HG03108 (cell line): ENCODE data around the gene TBC1D5.
A peak's percentile ranks its signal among the peaks of the same experiment; 100 is the strongest.
"Not testable (repeated sequence)": the region's sequence is repeated elsewhere in the genome, so short reads cannot be mapped to it uniquely, and the experiment has no call there.

Experiments used
- ATAC-seq: cut with Tn5 transposase; IDR thresholded peaks from one replicate; pipeline ENCODE4 v1.9.1; 2021; ENCODE audit warnings: moderate library complexity; ENCODE audit not compliant: unreplicated experiment

Gene TBC1D5, protein sequence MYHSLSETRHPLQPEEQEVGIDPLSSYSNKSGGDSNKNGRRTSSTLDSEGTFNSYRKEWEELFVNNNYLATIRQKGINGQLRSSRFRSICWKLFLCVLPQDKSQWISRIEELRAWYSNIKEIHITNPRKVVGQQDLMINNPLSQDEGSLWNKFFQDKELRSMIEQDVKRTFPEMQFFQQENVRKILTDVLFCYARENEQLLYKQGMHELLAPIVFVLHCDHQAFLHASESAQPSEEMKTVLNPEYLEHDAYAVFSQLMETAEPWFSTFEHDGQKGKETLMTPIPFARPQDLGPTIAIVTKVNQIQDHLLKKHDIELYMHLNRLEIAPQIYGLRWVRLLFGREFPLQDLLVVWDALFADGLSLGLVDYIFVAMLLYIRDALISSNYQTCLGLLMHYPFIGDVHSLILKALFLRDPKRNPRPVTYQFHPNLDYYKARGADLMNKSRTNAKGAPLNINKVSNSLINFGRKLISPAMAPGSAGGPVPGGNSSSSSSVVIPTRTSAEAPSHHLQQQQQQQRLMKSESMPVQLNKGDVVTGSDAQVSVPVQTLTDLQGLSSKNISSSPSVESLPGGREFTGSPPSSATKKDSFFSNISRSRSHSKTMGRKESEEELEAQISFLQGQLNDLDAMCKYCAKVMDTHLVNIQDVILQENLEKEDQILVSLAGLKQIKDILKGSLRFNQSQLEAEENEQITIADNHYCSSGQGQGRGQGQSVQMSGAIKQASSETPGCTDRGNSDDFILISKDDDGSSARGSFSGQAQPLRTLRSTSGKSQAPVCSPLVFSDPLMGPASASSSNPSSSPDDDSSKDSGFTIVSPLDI

DNA sequence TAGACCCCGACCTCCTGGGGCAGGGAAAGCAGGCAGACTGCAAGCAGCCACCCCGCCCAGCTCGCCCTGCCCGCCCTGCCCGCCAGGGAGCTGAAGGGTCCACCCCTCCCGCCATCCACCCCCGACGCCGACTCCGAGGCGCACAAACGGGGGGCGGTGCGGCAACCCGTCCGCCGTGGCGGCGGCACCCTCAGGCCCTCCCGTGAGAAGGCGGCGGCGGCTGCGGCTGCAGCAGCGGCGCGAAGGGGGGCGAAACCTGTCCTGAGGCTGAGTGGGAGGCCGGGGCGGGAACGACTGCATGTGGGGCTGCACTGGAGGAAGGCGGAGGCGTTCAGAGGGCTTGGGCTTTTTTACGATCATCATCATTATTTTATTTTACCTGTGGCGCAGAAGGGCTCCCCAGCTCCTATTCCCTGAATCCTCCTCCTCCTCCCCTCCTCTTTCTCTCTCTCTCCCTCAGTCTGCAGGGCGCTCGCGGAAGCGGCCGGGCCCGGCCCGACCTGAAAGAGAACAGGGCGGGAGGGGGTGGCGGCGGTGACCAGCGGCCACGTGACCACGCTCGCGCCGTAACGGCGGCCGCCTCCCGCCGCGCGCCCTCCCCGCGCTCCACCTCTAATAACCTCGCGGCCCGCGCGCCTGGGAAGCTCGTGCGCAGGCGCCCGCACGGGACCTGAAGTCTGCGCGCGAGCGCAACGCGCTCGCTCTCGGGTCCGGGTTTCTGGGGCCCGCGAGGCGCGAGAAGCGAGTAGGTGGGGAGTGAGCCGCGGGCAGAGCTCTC, at the start of gene TBC1D5:
Gene TBC1D5, minus strand, starts transcription at position 530 of the 778 bp plus-strand sequence. CDS start 234,061 bp downstream, outside the sequence.
- peak; percentile 70 for ATAC-seq

DNA sequence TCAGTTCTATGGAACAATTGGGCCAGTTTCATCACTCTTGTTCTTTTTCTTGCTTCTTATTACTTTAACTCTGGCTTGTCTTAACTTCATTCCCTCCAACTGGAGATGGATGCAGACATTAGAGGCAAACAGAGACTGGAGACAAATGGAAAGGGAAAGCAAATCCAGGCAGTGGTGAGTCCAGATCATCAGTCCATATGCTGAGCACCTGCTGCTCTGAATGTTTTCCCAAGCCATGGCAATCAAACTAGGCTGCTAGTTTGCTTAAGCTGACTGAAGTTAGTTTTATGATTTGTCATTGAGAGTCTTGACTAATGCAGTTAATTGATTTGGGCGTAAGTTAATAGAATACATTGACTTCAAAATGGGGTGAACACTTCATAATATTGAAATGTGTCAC, 41.0 kb upstream of the TBC1D5 start:
- ATAC-seq: no peak

DNA sequence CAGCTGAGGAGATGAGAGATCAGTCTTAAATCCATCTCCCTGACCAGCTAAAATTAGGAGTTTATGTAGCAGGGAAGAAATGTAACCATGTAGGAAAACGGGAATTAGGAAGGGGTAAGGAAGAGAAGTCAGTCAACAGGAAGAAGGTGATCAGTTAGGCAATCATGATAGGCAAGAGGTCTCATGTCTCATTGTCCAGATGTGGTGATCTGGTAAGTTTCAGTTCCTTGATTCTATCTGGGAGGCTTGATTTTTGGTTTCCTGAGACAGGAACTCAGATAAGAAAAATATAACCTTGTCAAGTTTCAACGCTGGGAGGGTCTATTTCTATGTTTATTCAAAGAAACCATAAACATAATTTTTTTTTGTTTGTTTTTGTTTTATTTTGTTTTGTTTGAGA, 40.3 kb upstream of the TBC1D5 start:
- no peak for ATAC-seq

DNA sequence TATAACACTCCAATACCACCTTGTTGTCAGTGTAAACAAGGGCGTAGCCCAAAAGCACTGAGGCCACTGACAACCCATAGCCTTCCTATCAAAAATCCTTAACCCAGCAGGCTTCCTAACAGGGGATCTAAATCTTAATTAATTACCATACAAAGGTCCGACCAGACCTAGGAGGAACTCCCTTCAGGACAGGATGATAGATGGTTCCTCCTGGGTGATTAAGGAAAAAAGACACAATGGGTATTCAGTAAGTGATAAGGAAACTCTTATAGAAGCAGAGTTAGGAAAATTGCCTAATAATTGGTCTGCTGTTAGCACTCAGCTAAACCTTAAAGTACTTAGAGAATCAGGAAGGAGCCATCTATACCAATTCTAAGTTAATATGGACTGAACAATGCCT, 37.9 kb upstream of the TBC1D5 start:
- not testable (repeated sequence) for ATAC-seq

DNA sequence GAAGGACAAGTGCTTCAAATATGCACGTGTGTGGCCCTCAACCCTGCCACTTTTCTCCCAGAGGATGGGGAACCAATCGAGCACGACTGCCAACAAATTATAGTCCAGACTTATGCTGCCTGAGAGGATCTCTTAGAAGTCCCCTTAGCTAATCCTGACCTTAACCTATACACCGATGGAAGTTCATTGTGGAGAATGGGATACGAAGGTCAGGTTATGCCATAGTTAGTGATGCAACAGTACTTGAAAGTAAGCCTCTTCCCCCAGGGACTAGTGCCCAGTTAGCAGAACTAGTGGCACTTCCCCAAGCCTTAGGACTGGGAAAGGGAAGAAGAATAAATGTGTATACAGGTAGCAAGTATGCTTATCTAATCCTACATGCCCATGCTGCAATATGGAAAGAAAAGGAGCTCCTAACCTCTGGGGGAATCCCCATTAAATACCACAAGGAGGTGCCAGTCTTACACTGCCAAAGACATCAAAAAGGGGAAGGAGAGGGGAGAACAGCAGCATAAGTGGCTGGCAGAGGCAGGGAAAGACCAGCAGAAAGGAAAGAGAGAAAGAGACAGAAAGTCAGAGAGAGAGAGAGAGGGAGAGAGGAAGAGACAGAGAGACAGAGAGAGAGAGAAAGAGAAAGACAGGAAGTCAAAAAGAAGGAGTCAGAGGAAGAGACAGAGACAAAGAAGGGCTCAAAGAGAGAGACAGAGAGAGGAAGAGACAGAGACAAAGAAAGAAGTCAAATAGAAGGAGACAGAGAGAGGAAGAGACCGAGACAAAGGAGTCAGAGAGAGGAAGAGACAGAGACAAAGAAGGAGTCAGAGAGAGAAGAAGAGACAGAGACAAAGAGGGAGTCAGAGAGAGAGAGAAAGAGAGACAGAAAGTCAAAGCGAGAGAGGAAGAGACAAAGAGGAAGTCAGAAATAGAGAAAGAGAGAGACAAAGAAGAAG, 37.1 kb upstream of the TBC1D5 start:
- not testable (repeated sequence) for ATAC-seq

DNA sequence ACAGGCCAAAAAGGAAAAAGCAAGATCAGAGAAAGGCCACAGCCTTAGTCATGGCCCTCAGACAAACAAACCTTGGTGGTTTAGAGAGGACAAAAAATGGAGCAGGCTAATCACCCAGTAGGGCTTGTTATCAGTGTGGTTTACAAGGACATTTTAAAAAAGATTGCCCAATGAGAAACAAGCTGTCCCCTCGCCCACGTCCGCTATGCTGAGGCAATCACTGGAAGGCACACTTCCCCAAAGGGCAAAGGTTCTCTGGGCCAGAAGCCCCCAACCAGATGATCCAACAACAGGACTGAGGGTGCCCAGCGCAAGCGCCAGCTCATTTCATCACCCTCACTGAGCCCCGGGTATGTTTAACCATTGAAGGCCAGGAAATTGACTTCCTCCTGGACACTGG, 34.9 kb upstream of the TBC1D5 start:
- ATAC-seq: not testable (repeated sequence)

DNA sequence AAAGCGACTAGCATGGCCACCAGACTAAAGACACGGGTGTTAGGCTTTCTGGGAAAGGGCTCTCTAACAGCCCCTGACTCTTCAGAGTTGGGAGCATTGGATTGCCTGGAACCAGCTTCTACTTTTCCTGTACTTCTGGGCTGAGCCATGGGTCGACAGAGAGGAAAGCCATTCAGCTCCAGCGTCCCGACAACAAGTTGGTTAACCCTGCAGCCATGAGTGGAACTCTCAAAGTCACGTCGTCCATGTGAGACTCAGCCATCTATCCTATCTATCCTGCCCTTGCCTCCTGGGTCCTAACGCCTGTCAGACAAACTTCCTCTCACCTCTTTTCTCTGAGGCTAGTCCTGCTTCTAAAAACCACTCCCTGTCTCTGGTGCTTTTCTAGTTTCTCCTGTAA, 32.6 kb upstream of the TBC1D5 start:
- no peak for ATAC-seq

DNA sequence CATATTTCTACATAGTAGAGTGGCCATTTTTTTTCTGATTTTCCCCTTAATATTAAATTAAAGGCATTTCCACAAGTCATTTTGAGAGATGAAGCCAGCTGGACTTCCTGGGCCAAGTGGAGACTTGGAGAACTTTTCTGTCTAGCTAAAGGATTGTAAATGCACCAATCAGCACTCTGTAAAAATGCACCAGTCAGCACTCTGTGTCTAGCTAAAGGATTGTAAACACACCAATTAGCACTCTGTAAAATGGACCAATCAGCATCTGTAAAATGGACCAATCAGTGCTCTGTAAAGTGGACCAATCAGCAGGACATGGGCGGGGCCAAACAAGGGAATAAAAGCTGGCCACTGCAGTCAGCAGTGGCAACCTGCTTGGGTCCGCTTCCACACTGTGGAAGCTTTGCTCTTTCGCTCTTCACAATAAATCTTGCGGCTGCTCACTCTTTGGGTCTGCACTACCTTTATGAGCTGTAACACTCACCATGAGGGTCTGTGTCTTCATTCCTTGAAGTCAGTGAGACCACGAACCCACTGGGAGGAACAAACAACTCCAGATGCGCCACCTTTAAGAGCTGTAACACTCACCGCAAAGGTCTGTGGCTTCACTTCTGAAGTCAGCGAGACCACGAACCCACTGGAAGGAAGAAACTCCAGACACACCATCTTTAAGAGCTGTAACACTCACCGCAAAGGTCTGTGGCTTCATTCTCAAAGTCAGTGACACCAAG, 31.9 kb upstream of the TBC1D5 start:
- not testable (repeated sequence) for ATAC-seq

DNA sequence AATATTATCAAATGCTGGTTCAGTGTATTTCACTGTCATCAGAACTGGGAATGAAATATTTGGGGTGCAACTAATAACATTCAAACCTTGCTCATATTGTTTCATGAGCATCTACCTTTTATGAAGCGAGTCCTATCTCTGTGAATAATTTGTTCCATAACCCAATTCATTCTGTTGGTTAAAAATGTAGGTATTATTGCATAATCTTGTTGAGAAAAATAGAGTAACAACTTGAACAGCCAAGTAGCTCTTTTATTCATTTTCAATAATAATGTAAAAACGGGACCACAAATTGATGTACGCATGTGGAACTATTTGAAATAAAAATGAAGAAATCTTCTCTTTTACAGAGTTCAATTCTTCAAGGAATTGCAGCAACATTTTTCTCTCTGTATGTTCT, 30.1 kb upstream of the TBC1D5 start:
- ATAC-seq: no peak

DNA sequence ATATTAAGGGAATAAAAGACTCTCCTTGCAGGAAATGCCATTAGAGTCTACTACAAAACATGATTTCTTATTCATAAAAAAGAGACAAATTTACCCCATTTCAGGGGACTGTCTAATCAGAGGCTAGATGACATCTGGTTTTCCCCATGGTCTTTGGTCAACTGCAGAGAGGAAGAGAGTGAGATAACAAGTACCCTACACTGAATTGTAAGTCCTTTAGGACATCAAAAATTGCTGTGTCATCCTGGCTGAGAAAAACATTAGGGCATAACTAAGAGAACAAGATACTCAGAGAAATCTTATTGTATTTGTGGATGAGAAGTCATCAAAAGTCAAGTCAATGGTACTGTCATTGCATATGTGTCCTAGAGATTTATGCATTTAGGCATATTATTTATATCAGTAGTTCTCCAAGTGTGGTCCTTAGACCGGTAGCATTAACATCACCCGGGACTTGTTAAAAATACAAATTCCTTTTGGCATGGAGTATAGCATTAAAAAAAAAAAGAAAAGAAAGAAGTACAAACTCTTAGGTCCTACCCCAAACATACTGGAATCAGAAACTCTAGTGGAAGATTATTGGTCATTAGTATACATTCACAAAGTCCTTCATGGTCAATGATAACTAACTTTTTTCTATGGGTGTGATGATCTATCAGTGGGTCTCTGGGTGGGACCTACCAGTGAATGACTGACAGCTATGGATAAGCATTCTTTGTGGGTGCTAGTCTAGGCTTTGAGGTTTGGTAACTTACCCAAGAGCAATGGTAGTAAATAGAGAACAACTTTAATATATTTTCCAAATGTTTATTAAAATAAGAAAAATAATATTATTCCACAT, 29.0 kb upstream of the TBC1D5 start:
- ATAC-seq: no peak

DNA sequence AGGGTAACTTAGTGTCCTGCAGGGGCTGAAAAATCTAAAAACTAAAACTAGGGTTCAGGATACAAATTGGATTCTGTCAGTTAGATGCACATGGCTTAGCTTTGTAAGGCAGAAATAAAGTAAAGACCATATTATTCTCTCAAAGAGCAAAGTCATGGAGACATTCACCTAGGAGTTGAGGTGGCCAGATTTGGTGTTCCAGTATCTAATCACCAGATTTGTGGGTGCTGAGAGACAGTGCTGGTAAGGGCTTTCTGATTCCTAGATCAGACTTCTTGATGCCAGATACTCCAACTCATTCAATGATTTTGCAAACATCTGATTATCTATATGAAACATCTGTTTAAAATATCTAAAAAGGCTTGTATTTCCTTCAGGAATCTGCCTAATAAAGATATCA, 28.3 kb upstream of the TBC1D5 start:
- no peak for ATAC-seq

DNA sequence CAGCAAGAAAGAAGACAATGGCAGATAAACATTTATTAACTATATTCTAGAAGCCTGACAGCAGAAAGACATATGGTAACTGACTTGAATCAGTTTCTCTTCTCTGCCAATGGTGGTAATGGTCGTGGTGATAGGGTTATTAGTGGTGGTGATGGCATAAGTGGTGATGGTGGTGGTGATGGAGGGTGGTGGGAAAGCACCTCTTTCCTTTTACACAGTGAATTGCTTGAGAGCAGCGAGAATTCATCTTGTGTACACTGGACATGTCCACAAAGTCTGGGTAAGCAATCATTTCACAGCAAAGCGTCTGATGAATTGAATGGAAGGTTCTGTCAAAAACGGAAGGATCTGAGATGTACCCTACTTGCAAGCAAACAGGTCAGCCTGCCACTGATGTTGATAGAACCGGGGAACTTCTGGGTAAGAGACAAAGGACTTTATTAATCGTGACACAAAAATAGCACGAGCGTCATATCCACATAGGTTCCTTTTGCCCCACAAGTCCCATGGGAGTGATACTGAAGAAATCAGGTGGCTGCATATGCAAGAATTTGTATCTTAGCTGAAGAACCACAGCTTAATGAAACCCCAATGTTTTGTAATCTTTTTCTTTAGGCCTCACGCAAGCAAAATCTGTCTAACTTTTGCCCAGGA, 23.5 kb upstream of the TBC1D5 start:
- peak; percentile 70 for ATAC-seq

DNA sequence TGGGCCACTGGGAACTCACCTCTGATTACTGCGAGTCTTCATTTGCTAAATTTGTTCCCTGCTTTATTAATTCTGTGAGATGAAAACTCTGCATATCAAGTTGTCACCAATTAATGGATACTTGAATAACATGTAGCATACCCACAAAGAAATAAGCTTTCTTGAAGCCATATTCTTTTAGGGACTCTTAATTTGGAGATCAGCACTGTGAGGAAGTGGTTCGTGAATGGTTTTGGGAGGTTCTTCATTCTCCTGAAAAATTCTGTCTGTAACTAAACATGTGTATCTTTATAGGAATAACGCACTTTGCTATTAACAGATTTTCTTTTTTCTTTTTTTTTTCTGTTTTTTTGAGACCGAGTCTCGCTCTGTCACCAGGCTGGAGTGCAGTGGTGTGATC, 19.1 kb upstream of the TBC1D5 start:
- no peak for ATAC-seq

DNA sequence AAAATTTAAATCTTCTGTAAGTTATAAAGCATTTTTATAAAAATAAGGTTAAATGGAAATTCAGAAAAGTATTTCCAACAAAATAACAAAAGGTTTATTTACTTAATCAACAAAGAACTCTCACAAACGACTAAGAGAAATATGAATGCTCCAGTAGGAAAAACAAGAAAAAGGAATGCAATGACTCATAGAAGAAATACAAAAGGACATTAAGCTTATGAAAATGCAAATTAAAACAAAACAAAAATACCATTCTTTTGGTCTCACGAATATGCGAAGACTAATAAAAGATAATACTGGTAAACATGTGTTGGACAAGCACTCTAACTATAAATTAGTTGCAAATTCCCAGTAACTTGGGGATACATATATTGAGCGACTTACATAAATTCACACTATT, 17.5 kb upstream of the TBC1D5 start:
- ATAC-seq: no peak

DNA sequence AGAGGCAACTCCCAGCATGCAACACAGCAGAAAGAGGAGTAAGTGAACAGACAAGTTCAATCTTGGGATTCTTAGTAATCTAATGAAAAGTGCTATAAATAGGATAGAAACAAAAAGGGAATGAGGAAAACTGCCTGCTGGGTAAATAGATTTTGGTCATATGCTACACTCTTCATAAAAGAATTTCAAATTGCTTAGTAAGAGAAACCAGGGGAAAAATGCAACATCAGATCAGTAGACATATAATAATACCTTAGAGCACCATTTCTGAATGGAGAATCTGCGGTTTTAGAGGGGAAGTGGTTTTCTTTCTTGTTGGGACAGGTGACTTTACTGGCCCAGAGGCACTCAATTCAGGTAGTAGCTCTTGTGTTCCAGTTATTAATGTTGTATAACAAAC, 13.4 kb upstream of the TBC1D5 start:
- ATAC-seq: peak; percentile 69

DNA sequence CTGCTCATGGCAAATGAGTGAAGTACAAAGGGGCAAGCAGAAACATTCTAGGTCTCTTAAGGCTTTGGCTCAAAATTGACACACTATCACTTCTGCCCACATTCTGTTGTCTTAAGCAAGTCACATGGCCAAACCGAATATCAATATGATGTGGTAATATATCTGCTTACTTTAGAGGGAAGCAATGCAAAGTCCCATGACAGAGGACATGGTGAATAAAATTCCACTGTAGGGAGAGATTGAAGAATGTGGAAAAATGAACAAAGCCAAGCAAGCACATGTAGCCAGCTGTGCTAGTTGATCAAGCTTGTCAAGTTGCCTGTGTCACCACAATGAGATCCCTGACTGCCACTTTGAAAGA, 11.2 kb upstream of the TBC1D5 start:
- no peak for ATAC-seq

DNA sequence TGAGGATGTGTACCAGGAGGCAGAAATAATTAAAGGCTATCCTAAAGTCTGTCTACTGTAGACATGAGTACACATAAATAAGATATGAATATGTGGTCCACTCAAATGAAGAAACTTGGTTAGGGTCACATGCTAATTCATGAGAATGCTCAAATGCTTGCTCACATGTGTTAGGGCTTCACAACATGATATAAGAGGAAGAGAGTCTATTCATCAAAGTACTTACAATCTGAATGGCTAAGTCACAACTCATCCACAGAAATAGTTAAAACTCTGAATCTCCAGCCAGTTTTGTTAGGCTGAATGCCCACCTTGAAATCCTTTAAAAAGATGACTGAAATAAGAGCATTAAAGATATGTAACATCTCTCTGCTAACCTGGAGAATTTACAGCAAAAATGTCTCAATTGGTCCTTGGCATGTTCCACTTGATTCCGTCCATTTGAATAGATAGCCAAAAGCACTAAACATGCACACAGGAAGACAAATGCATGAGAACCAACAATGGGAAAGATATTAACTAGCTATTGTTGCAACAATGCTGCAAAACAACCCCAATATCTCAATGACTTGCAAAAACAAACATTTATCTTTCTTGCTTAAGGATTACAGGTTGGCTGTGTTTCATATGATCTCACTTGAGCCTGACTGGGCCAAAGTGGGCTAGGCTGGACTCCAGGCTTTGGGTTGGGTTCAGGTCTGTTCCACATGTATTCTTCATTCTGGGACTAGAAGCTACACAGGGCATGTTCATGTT, 10.6 kb upstream of the TBC1D5 start:
- ATAC-seq: no peak

DNA sequence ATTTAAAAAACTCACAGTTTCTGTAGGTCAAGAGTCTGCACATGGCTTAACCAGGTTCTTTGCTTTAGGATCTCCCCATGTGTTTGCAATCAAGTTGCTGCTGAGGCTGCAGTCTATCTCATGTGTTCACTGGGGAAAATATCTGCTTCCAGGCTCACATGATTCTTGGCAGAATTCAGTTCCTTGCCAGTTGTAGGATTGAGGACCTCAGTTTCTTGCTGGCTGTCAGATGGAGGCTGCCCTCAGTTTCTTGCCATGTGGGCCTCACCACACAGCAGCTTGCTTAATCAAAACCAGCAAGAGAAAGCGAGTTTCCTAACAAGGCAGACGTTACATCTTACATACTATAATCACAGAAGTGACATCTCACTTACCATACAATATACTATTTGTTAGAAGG, 10.0 kb upstream of the TBC1D5 start:
- ATAC-seq: no peak
